B cell (primary cell): ENCODE measurements around the gene GPR45.

Experiments used
- EZH2 ChIP-seq: IDR thresholded peaks from 2 replicates; pipeline ENCODE4 v1.6.1; 2012; ENCODE audit warnings: borderline replicate concordance, low read depth, mild to moderate bottlenecking, moderate library complexity, low read length; ENCODE audit not compliant: insufficient read depth, poor library complexity, severe bottlenecking
- TF ChIP-seq, protein P1 (sequence below): fragments of 200-600 bp; IDR thresholded peaks from one replicate; pipeline ENCODE4 v1.8.0; 2022; ENCODE audit warnings: antibody characterized with exemption, mild to moderate bottlenecking

DNA sequence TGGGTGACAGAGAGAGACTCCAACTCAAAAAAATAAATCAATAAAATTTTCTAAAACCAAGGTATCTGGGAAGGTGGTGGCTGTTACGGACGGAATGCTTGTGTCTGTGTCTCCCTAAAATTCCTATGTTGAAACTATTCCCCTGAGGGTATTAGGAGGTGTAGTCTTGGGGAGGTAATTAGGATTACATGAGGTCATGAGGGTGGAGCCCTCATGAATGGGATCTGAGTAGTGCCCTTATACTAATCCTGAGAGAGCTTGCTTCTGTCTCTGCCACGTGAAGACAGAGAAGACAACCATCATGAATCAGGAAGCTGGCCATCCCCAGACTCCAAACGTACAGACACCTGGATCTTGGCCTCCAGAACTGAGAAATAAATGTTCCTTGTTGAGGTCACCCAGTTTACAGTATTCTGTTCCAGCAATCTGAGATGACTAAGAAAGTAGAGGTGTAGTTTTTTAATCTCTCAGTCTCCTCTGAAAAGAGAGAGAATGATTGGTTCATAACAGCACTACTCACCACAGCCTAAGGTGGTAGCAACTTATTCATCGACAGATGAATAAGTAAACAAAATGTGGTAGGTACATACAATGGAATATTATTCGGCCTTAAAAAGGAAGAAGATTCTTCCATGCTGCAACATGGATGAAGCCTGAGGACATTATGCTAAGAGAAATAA lies 49.6 kb downstream of the GPR45 start:
- TF ChIP-seq, protein P1, sequence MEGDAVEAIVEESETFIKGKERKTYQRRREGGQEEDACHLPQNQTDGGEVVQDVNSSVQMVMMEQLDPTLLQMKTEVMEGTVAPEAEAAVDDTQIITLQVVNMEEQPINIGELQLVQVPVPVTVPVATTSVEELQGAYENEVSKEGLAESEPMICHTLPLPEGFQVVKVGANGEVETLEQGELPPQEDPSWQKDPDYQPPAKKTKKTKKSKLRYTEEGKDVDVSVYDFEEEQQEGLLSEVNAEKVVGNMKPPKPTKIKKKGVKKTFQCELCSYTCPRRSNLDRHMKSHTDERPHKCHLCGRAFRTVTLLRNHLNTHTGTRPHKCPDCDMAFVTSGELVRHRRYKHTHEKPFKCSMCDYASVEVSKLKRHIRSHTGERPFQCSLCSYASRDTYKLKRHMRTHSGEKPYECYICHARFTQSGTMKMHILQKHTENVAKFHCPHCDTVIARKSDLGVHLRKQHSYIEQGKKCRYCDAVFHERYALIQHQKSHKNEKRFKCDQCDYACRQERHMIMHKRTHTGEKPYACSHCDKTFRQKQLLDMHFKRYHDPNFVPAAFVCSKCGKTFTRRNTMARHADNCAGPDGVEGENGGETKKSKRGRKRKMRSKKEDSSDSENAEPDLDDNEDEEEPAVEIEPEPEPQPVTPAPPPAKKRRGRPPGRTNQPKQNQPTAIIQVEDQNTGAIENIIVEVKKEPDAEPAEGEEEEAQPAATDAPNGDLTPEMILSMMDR, result no peak
- TF ChIP-seq EZH2, result no peak
